ENCODE data around the gene SRRM3. TPM values are rescaled to one million over a fixed set of nuclear protein-coding genes. Genes with fewer than 3 reads are reported as not detected.
A peak's percentile ranks its signal among the peaks of the same experiment; 100 is the strongest.

The SRRM3 gene
- total and polyA plus RNA-seq, 2 experiments from 2014 or later: 8.6 to 13.8 TPM

DNA sequence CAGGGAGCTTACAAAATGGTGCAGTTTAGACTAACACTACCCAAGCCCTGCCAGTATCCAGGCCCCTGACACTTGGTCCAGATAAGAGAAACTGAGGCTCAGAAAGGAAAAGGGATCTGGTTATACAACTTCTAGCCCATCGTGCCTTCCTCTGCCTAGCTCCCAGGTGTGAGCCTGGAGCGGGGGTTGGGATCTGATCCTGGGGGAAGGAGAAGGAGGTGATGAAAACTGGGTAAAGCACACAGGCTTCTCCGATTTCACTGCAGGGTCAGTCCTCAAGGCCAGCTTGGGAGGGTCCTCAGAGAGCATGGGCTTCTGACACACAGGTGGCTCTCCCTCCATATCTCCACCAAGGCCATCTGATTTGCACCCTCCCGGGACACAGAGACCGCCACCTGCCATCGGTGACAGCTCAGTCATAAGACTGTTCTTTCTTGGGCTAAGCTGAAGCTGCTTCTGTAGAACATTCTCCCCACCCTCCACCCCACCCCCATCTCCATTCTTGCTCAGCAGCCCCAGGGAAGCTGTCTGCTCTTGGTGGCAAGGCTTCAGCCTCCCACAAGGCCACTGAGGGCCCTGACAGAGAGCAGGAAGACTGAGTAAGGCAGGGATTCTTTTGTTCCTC is 16.4 kb downstream of the SRRM3 start:
- H3K27ac ChIP-seq (ENCODE audit: low read depth): 0 out of 2 replicates have a peak overlapping the region, but pooled peaks have one; percentile 19
- H3K79me2 ChIP-seq (replicated peaks; ENCODE audit: insufficient read depth): no peaks in the 10 kb centered on the region
- H3K27me3 Mint-ChIP-seq (ENCODE audit: insufficient read depth, low read depth, poor library complexity): peaks cover 18% of the 10 kb centered on the region
- peak overlapping the region; percentile 0; the same call in 1 of the 2 replicates for H3K4me3 ChIP-seq
- no peak overlapping the region for H3K4me3 Mint-ChIP-seq
- no peaks in the 10 kb centered on the region for H3K9me3 Mint-ChIP-seq
- H2AFZ ChIP-seq: peak overlapping the region; percentile 23; the same call in 1 of the 2 replicates
- H4K20me1 ChIP-seq (replicated peaks; ENCODE audit: insufficient read depth): no peaks in the 10 kb centered on the region
- peaks cover 46% of the 10 kb centered on the region for H3K4me1 Mint-ChIP-seq
- H3K36me3 Mint-ChIP-seq (ENCODE audit: low read depth): no peaks in the 10 kb centered on the region
- H3K27me3 ChIP-seq (ENCODE audit: insufficient read depth): no peaks in the 10 kb centered on the region
- H3F3A ChIP-seq (replicated peaks; ENCODE audit: low read depth): peaks cover 14% of the 10 kb centered on the region; the same call in 1 of the 2 replicates
- H3K9me2 ChIP-seq (ENCODE audit: insufficient read depth): no peaks in the 10 kb centered on the region
- DNase-seq (ENCODE audit: low spot score) (no peak), ATAC-seq (peak; percentile 43)
- peaks cover 44% of the 10 kb centered on the region for H3K4me1 ChIP-seq (ENCODE audit: insufficient read depth)
- TF ChIP-seq, protein P1, sequence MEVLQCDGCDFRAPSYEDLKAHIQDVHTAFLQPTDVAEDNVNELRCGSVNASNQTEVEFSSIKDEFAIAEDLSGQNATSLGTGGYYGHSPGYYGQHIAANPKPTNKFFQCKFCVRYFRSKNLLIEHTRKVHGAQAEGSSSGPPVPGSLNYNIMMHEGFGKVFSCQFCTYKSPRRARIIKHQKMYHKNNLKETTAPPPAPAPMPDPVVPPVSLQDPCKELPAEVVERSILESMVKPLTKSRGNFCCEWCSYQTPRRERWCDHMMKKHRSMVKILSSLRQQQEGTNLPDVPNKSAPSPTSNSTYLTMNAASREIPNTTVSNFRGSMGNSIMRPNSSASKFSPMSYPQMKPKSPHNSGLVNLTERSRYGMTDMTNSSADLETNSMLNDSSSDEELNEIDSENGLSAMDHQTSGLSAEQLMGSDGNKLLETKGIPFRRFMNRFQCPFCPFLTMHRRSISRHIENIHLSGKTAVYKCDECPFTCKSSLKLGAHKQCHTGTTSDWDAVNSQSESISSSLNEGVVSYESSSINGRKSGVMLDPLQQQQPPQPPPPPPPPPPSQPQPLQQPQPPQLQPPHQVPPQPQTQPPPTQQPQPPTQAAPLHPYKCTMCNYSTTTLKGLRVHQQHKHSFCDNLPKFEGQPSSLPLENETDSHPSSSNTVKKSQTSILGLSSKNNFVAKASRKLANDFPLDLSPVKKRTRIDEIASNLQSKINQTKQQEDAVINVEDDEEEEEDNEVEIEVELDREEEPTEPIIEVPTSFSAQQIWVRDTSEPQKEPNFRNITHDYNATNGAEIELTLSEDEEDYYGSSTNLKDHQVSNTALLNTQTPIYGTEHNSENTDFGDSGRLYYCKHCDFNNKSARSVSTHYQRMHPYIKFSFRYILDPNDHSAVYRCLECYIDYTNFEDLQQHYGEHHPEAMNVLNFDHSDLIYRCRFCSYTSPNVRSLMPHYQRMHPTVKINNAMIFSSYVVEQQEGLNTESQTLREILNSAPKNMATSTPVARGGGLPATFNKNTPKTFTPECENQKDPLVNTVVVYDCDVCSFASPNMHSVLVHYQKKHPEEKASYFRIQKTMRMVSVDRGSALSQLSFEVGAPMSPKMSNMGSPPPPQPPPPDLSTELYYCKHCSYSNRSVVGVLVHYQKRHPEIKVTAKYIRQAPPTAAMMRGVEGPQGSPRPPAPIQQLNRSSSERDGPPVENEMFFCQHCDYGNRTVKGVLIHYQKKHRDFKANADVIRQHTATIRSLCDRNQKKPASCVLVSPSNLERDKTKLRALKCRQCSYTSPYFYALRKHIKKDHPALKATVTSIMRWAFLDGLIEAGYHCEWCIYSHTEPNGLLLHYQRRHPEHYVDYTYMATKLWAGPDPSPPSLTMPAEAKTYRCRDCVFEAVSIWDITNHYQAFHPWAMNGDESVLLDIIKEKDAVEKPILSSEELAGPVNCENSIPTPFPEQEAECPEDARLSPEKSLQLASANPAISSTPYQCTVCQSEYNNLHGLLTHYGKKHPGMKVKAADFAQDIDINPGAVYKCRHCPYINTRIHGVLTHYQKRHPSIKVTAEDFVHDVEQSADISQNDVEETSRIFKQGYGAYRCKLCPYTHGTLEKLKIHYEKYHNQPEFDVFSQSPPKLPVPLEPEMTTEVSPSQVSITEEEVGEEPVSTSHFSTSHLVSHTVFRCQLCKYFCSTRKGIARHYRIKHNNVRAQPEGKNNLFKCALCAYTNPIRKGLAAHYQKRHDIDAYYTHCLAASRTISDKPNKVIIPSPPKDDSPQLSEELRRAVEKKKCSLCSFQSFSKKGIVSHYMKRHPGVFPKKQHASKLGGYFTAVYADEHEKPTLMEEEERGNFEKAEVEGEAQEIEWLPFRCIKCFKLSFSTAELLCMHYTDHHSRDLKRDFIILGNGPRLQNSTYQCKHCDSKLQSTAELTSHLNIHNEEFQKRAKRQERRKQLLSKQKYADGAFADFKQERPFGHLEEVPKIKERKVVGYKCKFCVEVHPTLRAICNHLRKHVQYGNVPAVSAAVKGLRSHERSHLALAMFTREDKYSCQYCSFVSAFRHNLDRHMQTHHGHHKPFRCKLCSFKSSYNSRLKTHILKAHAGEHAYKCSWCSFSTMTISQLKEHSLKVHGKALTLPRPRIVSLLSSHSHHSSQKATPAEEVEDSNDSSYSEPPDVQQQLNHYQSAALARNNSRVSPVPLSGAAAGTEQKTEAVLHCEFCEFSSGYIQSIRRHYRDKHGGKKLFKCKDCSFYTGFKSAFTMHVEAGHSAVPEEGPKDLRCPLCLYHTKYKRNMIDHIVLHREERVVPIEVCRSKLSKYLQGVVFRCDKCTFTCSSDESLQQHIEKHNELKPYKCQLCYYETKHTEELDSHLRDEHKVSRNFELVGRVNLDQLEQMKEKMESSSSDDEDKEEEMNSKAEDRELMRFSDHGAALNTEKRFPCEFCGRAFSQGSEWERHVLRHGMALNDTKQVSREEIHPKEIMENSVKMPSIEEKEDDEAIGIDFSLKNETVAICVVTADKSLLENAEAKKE (CRISPR knock-in tag; IDR thresholded peaks at IDR 0.05): 0 out of 2 replicates have a peak, but pooled peaks have one; percentile 21
- TF ChIP-seq NANOG (IDR thresholded peaks at IDR 0.05; ENCODE audit: borderline replicate concordance) (no peak), EZH2phosphoT487 (IDR thresholded peaks at IDR 0.05; ENCODE audit: unreplicated experiment) (no peak), JUNB (IDR thresholded peaks at IDR 0.05; ENCODE audit: unreplicated experiment) (no peak), EZH2 (IDR thresholded peaks at IDR 0.05; ENCODE audit: low read depth, unreplicated experiment) (no peak)
- no peaks in the 10 kb centered on the region for H3K36me3 ChIP-seq (ENCODE audit: insufficient read depth)
- H3K4me2 ChIP-seq: peak overlapping the region; percentile 70
- H3K27ac Mint-ChIP-seq: peak overlapping the region; percentile 17

All from GM23338 (cell line).